ENCODE results near the gene AADAT.

- TF ChIP-seq POLR2A (IDR thresholded peaks at IDR 0.05) (no peak), CTCF (IDR thresholded peaks at IDR 0.05) (no peak)
These were observed 55.8 kb downstream of the AADAT start for GRCh38 chr4:170033999-170034398.
